ENCODE data around the gene HRH2. TPM values are rescaled to one million over a fixed set of nuclear protein-coding genes. Genes with fewer than 3 reads are reported as not detected.
"Not testable (repeated sequence)": the region's sequence is repeated elsewhere in the genome, so short reads cannot be mapped to it uniquely, and the experiment has no call there.

Gene HRH2, protein sequence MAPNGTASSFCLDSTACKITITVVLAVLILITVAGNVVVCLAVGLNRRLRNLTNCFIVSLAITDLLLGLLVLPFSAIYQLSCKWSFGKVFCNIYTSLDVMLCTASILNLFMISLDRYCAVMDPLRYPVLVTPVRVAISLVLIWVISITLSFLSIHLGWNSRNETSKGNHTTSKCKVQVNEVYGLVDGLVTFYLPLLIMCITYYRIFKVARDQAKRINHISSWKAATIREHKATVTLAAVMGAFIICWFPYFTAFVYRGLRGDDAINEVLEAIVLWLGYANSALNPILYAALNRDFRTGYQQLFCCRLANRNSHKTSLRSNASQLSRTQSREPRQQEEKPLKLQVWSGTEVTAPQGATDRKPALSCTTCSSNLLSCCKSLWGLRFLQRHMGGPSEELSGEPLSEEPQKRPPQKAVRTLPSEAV
- not detected for polyA plus RNA-seq (2012; ENCODE audit: missing spikeins)

DNA sequence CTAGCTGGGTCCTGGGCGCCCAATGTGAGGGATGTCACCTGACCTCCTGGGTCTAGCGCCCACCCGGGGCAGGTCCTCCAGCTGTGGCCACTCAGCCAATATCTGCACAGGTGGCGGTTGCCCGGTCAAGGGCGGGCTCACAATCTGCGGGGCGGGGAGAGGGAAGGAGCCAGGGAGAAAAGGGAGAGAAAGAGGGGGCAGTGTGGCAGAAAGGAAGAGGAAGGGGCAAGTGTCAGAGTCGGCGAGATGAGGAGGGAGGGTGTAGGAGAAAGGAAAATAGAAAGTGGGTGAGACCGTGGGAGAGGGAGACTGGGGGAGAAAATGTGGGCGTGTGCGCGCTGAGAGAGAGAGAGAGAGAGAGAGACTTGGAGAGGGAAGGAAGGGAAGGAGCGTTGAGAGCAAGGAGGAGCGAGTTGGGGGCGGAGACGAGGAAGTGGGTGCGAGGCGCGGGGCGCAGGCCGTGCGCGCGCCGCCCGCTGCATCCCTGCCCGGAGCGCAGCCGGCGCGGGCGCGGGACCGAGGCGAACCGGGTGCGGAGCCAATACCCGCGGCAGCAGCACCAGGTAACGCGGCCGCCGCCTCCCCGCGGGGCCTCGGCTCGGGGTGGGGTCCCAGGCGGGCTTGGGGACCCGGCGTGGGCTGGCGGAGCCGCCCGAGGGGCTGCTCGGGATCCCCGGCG, at the start of gene HRH2:
Gene HRH2, plus strand, starts transcription at position 479 of the 679 bp plus-strand sequence. CDS start 25,163 bp downstream, outside the sequence.
- FAIRE-seq (no peak), DNase-seq (ENCODE audit: insufficient read length) (no peak)
- TF ChIP-seq TAF1 (IDR thresholded peaks at IDR 0.05; ENCODE audit: borderline replicate concordance, low read depth, low read length) (no peak), POLR2AphosphoS5 (IDR thresholded peaks at IDR 0.05; ENCODE audit: low read depth, low read length) (no peak), POLR2A (IDR thresholded peaks at IDR 0.05; ENCODE audit: low read depth, low read length) (no peak)

GRCh38 chr5:175609526-175609925, 48.3 kb upstream of the HRH2 start:
- DNase-seq (ENCODE audit: insufficient read length) (no peak), FAIRE-seq (no peak)
- TF ChIP-seq POLR2AphosphoS5 (IDR thresholded peaks at IDR 0.05; ENCODE audit: low read depth, low read length) (no peak), TAF1 (IDR thresholded peaks at IDR 0.05; ENCODE audit: borderline replicate concordance, low read depth, low read length) (no peak), POLR2A (IDR thresholded peaks at IDR 0.05; ENCODE audit: low read depth, low read length) (no peak)

DNA sequence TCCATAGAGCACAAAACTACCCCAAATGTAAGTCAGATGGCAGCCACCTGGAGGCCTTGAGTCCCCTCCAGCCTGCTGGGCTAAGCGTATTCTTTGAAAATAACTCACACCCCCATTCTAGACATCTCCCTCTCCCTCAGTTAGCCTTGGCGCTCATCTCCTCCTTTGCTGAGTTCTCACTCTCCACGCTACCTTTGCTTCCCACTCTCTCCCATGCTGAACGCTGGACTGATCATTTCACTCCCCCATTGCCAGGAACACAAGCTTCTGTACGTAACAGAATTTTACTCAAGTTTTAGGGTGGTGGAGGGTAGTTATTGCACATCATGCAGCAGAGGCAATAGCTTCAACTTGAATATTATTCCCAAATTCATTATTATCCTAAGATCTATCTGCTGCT, 47.5 kb upstream of the HRH2 start:
- TF ChIP-seq TAF1 (IDR thresholded peaks at IDR 0.05; ENCODE audit: borderline replicate concordance, low read depth, low read length) (no peak), POLR2A (IDR thresholded peaks at IDR 0.05; ENCODE audit: low read depth, low read length) (no peak), POLR2AphosphoS5 (IDR thresholded peaks at IDR 0.05; ENCODE audit: low read depth, low read length) (no peak)
- DNase-seq (ENCODE audit: insufficient read length) (no peak), FAIRE-seq (no peak)

DNA sequence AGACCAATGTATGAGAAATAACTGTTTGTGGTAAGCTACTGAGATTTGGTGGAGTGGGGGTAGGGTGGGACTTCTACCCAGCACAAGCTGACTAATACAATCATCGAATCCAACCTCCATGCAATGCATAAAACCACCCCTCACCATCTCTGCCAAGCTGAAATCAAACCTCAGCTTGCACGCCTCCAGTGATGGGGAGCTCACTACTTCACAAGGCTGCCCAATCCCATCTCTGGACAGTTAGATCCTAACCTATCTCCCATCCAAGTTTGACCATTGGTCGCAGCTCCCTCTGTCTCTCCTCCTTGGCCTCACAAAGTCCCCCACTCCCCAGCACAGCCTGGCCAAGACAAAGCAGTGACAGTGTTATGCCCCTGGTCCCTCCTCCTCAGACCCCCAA, 47.0 kb upstream of the HRH2 start:
- FAIRE-seq = no peak
- TF ChIP-seq TAF1 (IDR thresholded peaks at IDR 0.05; ENCODE audit: borderline replicate concordance, low read depth, low read length) (no peak), POLR2A (IDR thresholded peaks at IDR 0.05; ENCODE audit: low read depth, low read length) (no peak), POLR2AphosphoS5 (IDR thresholded peaks at IDR 0.05; ENCODE audit: low read depth, low read length) (no peak)
- DNase-seq (ENCODE audit: insufficient read length) = no peak

DNA sequence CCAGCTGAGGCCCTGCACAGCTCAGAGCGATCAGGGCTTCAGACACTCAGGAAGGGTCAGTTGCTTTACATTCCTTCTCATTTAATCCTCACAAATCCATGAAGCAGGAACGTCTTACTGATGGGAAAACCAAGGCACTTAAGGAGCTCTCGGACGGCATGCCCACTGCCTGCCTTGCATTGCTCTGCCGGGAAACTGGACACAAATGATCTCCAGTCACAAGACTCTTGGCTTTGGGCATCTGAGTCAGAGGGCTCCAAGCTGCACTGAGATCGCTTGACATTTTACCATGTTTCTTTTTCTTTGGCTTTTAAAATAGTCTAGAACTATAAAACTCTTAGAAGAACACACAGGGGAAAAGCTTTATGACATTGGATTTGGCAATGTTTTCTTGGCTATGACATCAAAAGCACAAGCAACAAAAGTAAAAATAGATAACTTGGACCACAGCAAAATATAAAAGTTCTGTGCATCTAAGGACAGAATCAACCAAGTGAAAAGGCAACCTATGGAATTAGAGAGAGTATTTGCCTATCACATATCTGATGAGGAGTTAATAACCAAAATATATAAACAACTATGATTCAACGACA, 43.6 kb upstream of the HRH2 start:
- TF ChIP-seq POLR2AphosphoS5 (IDR thresholded peaks at IDR 0.05; ENCODE audit: low read depth, low read length) = no peak
- FAIRE-seq = no peak

GRCh38 chr5:175614861-175615260, 43.0 kb upstream of the HRH2 start:
- FAIRE-seq (no peak), DNase-seq (ENCODE audit: insufficient read length) (no peak)
- TF ChIP-seq POLR2A (IDR thresholded peaks at IDR 0.05; ENCODE audit: low read depth, low read length) = no peak
- TF ChIP-seq TAF1 (IDR thresholded peaks at IDR 0.05; ENCODE audit: borderline replicate concordance, low read depth, low read length) = no peak
- TF ChIP-seq POLR2AphosphoS5 (IDR thresholded peaks at IDR 0.05; ENCODE audit: low read depth, low read length) = no peak

More for the DNA sequence above, 43.6 kb upstream of the HRH2 start:
- DNase-seq (ENCODE audit: insufficient read length) = no peak

DNA sequence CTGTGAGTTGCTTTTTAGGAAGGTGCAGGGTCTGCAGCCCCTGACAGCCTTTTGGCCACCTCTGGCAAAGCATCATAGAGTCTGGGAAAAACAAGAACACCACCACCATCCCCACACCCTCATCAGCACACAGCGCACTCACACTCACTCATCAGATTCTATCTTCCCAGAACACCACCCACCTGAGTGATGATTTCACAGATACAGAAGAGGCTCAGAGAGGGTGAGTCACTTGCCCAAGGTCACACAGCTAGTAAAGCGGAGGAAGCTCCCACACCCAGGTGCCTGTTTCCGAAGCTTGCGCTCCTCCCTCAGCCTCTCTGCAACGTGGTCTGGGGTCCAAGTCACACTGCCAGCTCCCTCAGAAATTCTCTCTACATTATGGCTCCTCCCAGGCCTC, 41.8 kb upstream of the HRH2 start:
- no peak for FAIRE-seq
- TF ChIP-seq POLR2AphosphoS5 (IDR thresholded peaks at IDR 0.05; ENCODE audit: low read depth, low read length) (no peak), TAF1 (IDR thresholded peaks at IDR 0.05; ENCODE audit: borderline replicate concordance, low read depth, low read length) (no peak), POLR2A (IDR thresholded peaks at IDR 0.05; ENCODE audit: low read depth, low read length) (no peak)
- DNase-seq (ENCODE audit: insufficient read length) = no peak

DNA sequence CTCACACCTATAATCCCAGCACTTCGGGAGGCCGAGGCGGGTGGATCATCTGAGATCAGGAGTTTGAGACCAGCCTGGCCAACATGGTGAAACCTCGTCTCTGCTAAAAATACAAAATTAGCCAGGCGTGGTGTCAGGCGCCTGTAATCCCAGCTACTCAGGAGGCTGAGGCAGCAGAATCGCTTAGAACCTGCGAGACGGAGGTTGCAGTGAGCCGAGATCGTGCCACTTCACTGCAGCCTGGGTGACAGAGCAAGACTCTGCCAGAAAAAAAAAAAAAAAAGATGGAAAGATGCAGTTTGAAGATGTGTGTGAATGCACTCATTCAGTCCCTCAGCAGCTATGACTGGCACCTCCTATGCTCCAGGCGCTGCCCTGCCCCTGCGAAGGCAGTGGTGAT, 41.3 kb upstream of the HRH2 start:
- not testable (repeated sequence) for FAIRE-seq; DNase-seq (ENCODE audit: insufficient read length)

- TF ChIP-seq POLR2AphosphoS5 (IDR thresholded peaks at IDR 0.05; ENCODE audit: low read depth, low read length) (no peak), POLR2A (IDR thresholded peaks at IDR 0.05; ENCODE audit: low read depth, low read length) (no peak), TAF1 (IDR thresholded peaks at IDR 0.05; ENCODE audit: borderline replicate concordance, low read depth, low read length) (no peak)
- FAIRE-seq (no peak), DNase-seq (ENCODE audit: insufficient read length) (no peak)
Observed at GRCh38 chr5:175617447-175617846, 40.4 kb upstream of the HRH2 start.

- TF ChIP-seq POLR2A (IDR thresholded peaks at IDR 0.05; ENCODE audit: low read depth, low read length) = no peak
- no peak for TF ChIP-seq TAF1 (IDR thresholded peaks at IDR 0.05; ENCODE audit: borderline replicate concordance, low read depth, low read length)
- no peak for TF ChIP-seq POLR2AphosphoS5 (IDR thresholded peaks at IDR 0.05; ENCODE audit: low read depth, low read length)
- FAIRE-seq (no peak), DNase-seq (ENCODE audit: insufficient read length) (no peak)
Observed at GRCh38 chr5:175620527-175620926, 37.3 kb upstream of the HRH2 start.

- FAIRE-seq = no peak
- no peak for DNase-seq (ENCODE audit: insufficient read length)
- no peak for TF ChIP-seq POLR2AphosphoS5 (IDR thresholded peaks at IDR 0.05; ENCODE audit: low read depth, low read length)
- no peak for TF ChIP-seq TAF1 (IDR thresholded peaks at IDR 0.05; ENCODE audit: borderline replicate concordance, low read depth, low read length)
- TF ChIP-seq POLR2A (IDR thresholded peaks at IDR 0.05; ENCODE audit: low read depth, low read length) = no peak
Observed at GRCh38 chr5:175621971-175622370, 35.9 kb upstream of the HRH2 start.

DNA sequence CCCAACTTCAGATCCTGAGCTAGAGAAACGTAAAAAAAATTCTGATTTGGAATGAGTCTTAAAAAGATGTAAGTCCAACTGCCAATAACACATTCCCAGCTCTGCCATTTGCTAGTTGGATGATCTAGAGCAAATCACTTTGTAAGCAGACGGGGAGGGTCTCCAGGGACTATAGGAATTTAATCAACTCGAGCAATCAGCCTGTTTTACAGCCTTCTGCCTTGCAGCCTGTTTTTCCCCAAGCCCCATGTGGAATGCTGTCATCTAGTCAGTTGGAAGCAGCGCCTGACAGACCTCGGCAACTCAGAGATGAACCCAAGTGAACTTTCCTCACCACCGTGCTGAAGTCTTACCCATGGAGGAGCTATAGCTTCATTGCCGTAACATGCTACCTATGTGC, 34.8 kb upstream of the HRH2 start:
- no peak for DNase-seq (ENCODE audit: insufficient read length)
- FAIRE-seq = no peak
- TF ChIP-seq POLR2AphosphoS5 (IDR thresholded peaks at IDR 0.05; ENCODE audit: low read depth, low read length) (no peak), TAF1 (IDR thresholded peaks at IDR 0.05; ENCODE audit: borderline replicate concordance, low read depth, low read length) (no peak), POLR2A (IDR thresholded peaks at IDR 0.05; ENCODE audit: low read depth, low read length) (no peak)
